HG02870 (cell line): ENCODE data around the gene ACMSD.
"Not testable (repeated sequence)": the region's sequence is repeated elsewhere in the genome, so short reads cannot be mapped to it uniquely, and the experiment has no call there.

Source experiments
- ATAC-seq: cut with Tn5 transposase; IDR thresholded peaks from one replicate; pipeline ENCODE4 v1.9.1; 2021; ENCODE audit warnings: mild to moderate bottlenecking, moderate library complexity; ENCODE audit not compliant: unreplicated experiment

The ACMSD gene

GRCh38 chr2:134903701-134904100 is 65.3 kb downstream of the ACMSD start:
- ATAC-seq, result not testable (repeated sequence)

- no peak for ATAC-seq
These were observed 66.8 kb downstream of the ACMSD start for GRCh38 chr2:134905168-134905567.

DNA sequence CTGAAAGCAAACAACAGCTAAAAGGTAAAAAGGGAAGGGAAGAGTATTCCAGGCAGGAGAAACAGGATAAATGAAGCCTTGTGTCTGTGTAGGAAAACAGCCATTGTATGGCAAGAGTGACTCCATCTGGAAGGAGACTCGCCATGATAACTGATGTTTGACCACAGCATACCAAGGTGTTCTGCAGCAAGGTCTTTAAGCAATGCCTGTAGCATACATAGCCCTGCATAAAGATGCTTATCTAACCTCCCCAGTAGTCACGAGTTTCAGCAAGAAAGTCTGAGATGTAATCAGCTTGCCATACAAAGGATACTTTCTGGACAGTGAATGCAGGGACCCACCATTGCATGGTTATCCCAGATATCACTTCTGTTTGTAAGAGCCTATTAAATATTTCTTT is 68.3 kb downstream of the ACMSD start:
- ATAC-seq, result no peak

GRCh38 chr2:134907441-134908116 is 69.2 kb downstream of the ACMSD start:
- not testable (repeated sequence) for ATAC-seq

GRCh38 chr2:134910763-134911399 is 72.5 kb downstream of the ACMSD start:
- ATAC-seq, result no peak

DNA sequence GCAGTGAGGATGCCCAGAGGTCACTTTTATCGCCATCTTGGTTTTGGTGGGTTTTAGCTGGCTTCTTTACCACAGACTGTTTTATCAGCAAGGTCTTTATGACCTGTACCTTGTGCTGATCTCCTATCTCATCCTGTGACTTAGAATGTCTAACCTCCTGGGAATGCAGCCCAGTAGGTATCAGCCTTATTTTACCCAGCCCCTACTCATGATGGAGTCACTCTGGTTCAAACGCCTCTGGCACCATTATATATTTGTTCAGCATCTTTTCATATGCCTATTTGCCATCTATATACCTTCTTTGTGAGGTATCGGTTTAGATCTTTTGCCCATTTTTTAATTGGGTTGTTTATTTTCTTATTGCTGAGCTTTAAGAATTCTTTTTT is 73.0 kb downstream of the ACMSD start:
- no peak for ATAC-seq

DNA sequence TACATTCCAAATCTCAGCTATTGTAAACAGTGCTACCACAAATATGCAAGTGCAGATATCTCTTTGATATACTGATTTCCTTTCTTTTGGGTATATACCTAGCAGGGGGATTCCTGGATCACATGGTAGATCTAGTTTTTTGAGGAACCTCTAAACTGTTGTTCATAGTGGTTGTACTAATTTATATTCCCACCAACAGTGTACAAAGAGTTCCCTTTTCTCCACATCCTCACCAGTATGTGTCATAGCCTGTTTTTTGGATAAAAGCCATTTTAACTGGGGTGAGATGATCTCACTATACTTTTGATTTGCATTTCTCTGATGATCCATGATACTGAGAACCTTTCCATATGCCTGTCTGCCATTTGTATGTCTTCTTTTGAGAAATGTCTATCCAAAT is 73.9 kb downstream of the ACMSD start:
- ATAC-seq, result no peak

DNA sequence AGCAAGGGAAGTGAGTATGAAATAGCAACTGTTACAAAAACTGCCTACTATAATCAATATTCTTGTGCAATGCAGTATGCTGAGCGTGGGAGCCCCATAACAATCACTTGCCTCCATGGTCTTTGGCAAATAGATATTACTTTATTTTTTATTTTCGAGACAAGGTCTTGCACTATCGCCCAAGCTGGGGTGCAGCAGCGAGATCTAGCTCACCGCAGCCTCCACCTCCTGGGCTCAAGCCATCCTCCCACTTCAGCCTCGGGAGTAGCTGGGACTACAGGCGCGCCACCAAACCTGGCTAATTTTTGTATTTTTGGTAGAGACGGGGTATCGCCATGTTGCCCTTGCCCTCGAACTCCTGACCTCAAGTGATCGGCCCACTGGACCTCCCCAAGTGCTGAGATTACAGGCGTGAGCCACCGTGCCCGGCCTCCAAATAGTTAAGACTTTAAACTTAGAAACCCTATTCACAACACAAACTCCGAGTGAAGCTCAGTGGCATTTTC is 79.0 kb downstream of the ACMSD start:
- ATAC-seq, result no peak

DNA sequence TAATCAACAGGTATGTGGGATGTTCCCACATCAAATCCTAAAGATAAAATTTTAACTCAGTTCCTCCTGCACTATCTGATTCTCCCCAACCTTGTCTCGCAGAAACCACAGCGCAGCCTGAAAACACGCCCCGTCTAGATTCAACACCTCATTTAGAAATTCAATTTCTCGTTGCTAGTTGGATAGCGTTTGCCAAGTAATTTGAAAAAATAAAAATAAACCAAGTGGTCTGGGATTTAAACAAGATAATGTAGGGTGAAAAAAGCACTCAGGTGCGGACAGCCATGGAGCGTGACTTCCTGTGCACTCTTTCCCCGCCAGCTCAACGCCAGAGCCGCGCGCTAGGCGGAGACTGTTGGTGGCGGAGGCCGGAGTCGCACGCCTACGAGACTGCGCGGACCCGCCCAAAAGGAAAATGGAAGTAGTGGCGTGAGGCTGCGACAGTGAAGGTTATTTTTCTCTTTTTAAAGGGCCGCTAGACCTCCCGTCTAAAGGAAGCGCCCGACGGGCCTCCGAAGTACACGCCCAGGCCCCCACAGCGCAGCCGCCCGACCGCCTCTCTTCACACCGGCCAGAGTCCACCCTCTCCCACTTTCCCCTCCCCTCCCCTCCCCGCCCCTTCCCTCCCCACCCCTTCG is 79.6 kb downstream of the ACMSD start:
- peak; percentile 65 for ATAC-seq

DNA sequence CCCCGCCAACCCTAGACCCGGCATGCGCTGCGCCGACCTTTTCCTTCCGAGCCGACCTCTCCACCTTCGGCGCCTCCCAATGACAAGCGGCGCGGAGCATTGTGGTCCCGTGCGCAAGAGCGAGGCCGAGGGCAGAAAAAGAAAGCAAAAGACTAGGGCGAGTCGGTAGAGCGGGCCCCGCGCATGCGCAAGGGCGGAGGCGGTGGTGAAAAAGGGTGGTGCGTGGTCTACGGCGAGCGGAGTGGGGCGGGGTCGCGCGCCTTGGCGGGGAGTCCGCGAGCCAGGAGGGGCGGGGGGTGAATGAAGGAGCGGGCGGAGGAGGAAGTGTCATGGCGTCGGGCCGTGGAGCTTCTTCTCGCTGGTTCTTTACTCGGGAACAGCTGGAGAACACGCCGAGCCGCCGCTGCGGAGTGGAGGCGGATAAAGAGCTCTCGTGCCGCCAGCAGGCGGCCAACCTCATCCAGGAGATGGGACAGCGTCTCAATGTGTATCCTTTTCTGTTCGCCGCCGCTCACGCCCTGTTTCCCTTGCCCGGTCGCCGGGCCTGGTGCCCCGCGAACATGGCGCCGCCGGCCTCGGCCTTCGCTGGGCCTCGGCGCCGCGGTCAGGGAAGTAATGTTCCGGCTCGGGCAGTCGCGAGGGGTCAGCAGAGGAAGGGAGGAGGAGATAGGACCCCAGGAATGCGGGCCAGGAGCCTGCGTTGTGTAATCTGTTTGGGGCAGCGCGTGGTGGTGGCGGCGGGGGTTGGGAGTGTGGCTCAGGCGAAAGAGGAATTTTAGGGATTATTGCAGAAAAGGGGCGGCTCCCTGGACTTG is 80.3 kb downstream of the ACMSD start, which contains the start of gene CCNT2:
TSS of gene CCNT2 (plus strand) at position 297 of the 815 bp plus-strand sequence. CDS start at position 330, 33 bp downstream.
- peak; percentile 77 for ATAC-seq

DNA sequence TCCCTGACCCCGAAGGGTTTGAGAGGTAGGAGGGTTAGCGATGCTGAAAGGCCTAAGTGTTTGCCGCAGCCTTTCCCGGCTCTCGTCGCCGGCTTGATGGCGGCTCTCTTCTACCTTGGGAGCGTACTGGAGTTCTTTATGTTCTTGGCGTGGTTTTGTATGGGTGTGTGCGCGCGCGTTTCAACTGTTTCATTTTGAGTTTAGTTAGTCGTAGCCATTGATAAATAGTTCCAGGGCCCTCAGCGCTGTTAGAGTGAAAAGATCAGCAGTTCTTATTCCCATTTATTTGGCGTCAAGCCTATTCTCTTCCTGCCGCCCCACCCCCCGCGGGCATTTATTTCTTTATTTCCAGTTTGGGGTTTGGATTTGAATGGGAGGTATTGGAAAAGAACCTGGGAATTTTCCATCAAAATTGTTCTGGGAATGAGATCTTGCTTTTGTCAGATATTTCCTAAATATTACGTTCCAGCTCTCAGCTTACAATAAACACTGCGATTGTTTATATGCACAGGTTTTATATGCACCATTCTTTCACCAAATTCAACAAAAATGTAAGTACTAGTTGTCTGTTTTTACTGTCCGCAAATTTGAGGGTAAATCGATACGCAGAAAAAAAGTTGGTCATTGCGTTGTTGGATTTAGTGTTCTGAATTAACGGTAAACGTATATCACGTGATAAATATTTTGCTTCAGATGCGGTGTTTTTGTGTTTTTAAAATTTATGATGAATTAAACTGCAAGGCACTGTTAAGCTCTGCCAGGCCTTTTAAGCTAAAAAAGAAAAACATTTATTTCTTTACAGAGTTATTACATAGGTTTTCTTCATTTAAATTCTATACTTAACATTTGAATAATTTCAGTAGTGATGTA is 81.2 kb downstream of the ACMSD start:
- no peak for ATAC-seq

DNA sequence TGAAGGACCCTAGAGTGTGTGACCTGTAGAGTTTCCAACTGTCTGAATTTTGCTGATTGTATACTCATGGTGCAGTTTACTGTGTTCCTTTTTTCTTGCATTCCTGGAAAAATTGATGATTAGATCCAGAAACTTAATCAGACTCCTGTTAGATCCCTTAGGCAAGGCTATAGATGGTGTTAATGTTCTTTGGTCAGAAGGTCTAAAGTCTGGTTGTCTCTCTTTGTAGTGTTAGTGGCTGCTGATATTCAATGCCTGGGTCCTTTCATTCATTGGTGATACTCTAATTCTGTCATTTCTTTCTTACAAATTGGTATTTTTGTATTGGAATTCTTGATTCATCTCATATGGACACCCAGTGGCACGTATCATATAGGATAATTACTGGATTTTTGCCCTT is 86.5 kb downstream of the ACMSD start:
- ATAC-seq, result no peak

- no peak for ATAC-seq
These were observed 88.0 kb downstream of the ACMSD start for GRCh38 chr2:134926231-134926931.

- no peak for ATAC-seq
These were observed 88.8 kb downstream of the ACMSD start for GRCh38 chr2:134927195-134927594.

GRCh38 chr2:134932864-134933526 is 94.6 kb downstream of the ACMSD start:
- no peak for ATAC-seq

GRCh38 chr2:134933732-134934131 is 95.3 kb downstream of the ACMSD start:
- no peak for ATAC-seq

DNA sequence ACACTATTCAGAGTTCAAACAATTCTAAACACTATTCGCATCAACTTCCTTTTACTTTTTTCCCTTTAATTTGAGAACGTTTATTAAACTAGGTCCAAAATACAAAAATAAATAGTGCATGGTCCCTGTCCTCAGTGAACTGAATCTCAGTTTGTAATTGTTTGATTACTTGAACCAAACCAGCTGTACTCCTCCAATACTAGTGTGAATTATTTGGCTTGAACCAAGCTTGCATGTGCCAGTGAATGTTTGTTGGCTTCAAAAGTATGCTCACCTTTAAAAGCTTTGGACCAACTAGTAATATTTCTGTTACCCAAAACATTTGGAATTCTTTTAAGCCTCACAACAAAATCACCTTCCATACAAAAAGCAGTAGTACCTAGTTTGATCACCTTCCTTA is 95.7 kb downstream of the ACMSD start:
- no peak for ATAC-seq

- ATAC-seq, result no peak
These were observed 96.2 kb downstream of the ACMSD start for GRCh38 chr2:134934641-134935040.

DNA sequence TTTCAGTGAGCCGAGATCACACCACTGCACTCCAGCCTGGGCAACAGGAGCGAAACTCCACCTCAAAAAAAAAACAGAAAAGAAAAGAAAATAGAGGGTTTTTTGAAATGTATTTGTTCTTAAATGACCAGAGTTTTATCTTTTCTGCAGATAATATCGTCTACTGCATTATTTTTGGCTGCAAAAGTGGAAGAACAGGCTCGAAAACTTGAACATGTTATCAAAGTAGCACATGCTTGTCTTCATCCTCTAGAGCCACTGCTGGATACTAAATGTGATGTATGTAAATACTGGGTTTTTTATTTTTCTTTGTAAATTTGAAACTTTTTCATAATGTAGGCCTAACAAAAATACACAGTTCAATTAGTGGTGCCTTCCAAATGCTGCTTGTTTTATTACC is 98.3 kb downstream of the ACMSD start:
- no peak for ATAC-seq
